GM10266 (cell line): Measurements from ENCODE around the gene POLR1E.

Experiments
- DNase-seq: peaks from one replicate; pipeline ENCODE4 v3.0.0; 2012; ENCODE audit errors: extremely low spot score
- CTCF ChIP-seq: IDR thresholded peaks from 2 replicates; pipeline ENCODE4 v1.5.1; 2012; ENCODE audit warnings: mild to moderate bottlenecking, low read depth; ENCODE audit not compliant: control insufficient read depth, insufficient read depth; ENCODE audit errors: missing control alignments

POLR1E gene

GRCh38 chr9:37523916-37524315, 38.2 kb downstream of the POLR1E start:
- DNase-seq = no peak
- no peak for TF ChIP-seq CTCF

GRCh38 chr9:37528652-37529471, 43.1 kb downstream of the POLR1E start:
- DNase-seq = peak; percentile 75
- TF ChIP-seq CTCF = no peak

GRCh38 chr9:37531699-37532098, 46.0 kb downstream of the POLR1E start:
- no peak for DNase-seq
- TF ChIP-seq CTCF = no peak

GRCh38 chr9:37534412-37534811, 48.7 kb downstream of the POLR1E start:
- TF ChIP-seq CTCF = no peak
- DNase-seq = no peak

- no peak for DNase-seq
Observed at GRCh38 chr9:37534901-37535300, 49.2 kb downstream of the POLR1E start.

GRCh38 chr9:37538099-37538498, 52.4 kb downstream of the POLR1E start:
- no peak for TF ChIP-seq CTCF
- no peak for DNase-seq

More at GRCh38 chr9:37534901-37535300, 49.2 kb downstream of the POLR1E start:
- TF ChIP-seq CTCF = no peak

GRCh38 chr9:37539634-37540033, 53.9 kb downstream of the POLR1E start:
- no peak for TF ChIP-seq CTCF
- DNase-seq = no peak
